Measurements from ENCODE around the gene MEA1. TPM values are rescaled to one million over a fixed set of nuclear protein-coding genes. Genes with fewer than 3 reads are reported as not detected.

Gene MEA1
- total RNA-seq, 1 donor: 47.4 TPM

DNA sequence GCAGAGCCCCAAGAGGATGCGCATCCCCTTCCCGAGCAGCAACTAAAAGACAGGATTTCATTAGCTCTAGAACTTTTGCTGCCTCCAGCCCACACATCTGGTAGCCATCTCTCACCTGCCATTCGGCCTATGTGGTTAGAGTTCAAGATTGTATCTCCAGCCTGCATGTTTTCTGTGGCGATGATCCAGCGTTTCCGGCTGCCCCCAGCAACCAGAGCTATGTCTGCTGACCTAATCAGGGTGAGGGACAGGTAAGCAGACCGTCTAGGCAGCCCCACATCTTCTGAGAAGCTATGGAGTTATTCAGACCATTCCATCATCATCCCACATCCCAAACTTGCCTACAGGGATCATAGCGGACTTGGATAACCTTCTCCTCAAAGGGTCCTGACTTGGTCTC, 42.2 kb upstream of the MEA1 start:
- no peaks in the 10 kb centered on the region for H3K27me3 ChIP-seq (ENCODE audit: insufficient read depth, low read length)
- peaks cover 12% of the 10 kb centered on the region for H3K36me3 ChIP-seq (ENCODE audit: insufficient read depth, low read length)
- H3K79me2 ChIP-seq (ENCODE audit: insufficient read depth, low read length): peaks cover 48% of the 10 kb centered on the region
- H3K27ac ChIP-seq (ENCODE audit: low read depth, low read length): no peak overlapping the region
- no peaks in the 10 kb centered on the region for H3K9me3 ChIP-seq (ENCODE audit: low read depth, low read length)
- TF ChIP-seq, protein P1, sequence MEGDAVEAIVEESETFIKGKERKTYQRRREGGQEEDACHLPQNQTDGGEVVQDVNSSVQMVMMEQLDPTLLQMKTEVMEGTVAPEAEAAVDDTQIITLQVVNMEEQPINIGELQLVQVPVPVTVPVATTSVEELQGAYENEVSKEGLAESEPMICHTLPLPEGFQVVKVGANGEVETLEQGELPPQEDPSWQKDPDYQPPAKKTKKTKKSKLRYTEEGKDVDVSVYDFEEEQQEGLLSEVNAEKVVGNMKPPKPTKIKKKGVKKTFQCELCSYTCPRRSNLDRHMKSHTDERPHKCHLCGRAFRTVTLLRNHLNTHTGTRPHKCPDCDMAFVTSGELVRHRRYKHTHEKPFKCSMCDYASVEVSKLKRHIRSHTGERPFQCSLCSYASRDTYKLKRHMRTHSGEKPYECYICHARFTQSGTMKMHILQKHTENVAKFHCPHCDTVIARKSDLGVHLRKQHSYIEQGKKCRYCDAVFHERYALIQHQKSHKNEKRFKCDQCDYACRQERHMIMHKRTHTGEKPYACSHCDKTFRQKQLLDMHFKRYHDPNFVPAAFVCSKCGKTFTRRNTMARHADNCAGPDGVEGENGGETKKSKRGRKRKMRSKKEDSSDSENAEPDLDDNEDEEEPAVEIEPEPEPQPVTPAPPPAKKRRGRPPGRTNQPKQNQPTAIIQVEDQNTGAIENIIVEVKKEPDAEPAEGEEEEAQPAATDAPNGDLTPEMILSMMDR (IDR thresholded peaks at IDR 0.05; ENCODE audit: extremely low read depth, low read depth, low read length): no peak
- H2AFZ ChIP-seq (ENCODE audit: low read length): no peak overlapping the region
- DNase-seq (ENCODE audit: insufficient read length, low spot score, missing footprints): peak; percentile 51
- no peak overlapping the region for H3K4me2 ChIP-seq (ENCODE audit: insufficient read depth, low read length)
- no peaks in the 10 kb centered on the region for H4K20me1 ChIP-seq (ENCODE audit: insufficient read depth, low read length)
- H3K4me3 ChIP-seq (ENCODE audit: insufficient read depth, low read length): no peak overlapping the region
- peaks cover 40% of the 10 kb centered on the region for H3K4me1 ChIP-seq (ENCODE audit: insufficient read depth, low read length)

DNA sequence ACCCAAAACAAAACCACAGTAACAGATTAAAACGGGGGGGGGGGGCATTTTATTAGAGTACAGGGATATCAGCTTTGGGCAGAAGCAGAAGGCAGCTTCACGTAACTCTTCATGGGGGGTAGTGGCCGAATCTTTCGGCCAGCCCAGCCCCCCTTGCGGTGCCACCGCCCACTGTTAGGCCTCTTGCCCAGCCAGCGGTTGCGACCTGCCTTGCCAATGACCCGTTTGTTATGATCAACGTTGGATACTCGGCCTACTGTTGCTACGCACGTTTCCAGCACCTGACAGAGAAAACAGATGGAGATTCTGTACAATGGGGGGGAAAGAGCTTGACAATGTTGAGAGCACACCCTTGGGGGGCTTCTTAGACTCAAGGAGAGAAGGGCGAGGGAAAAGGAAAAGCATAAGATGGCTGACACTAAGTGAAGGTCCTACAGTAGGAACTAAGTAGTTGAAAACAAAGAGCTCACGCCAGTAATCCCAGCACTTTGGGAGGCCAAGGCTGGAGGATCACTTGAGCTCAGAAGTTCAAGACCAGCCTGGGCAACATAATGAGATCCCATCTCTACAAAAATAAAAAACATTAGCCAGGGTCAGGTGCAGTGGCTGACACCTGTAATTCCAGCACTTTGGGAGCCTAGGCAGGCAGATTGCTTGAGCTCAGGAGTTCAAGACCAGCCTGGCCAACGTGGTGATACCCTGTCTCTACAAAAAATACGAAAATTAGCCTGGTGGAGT, 40.6 kb upstream of the MEA1 start:
- peak overlapping the region; percentile 97 for H3K4me2 ChIP-seq (ENCODE audit: insufficient read depth, low read length)
- no peaks in the 10 kb centered on the region for H4K20me1 ChIP-seq (ENCODE audit: insufficient read depth, low read length)
- peak overlapping the region; percentile 92 for H3K27ac ChIP-seq (ENCODE audit: low read depth, low read length)
- peaks cover 54% of the 10 kb centered on the region for H3K79me2 ChIP-seq (ENCODE audit: insufficient read depth, low read length)
- H3K4me1 ChIP-seq (ENCODE audit: insufficient read depth, low read length): peaks cover 34% of the 10 kb centered on the region
- peak overlapping the region; percentile 33 for H2AFZ ChIP-seq (ENCODE audit: low read length)
- peaks cover 22% of the 10 kb centered on the region for H3K36me3 ChIP-seq (ENCODE audit: insufficient read depth, low read length)
- H3K9me3 ChIP-seq (ENCODE audit: low read depth, low read length): no peaks in the 10 kb centered on the region
- DNase-seq (ENCODE audit: insufficient read length, low spot score, missing footprints): peak; percentile 64
- H3K4me3 ChIP-seq (ENCODE audit: insufficient read depth, low read length): peak overlapping the region; percentile 78
- H3K27me3 ChIP-seq (ENCODE audit: insufficient read depth, low read length): no peaks in the 10 kb centered on the region
- TF ChIP-seq, protein P1 (IDR thresholded peaks at IDR 0.05; ENCODE audit: extremely low read depth, low read depth, low read length): no peak

DNA sequence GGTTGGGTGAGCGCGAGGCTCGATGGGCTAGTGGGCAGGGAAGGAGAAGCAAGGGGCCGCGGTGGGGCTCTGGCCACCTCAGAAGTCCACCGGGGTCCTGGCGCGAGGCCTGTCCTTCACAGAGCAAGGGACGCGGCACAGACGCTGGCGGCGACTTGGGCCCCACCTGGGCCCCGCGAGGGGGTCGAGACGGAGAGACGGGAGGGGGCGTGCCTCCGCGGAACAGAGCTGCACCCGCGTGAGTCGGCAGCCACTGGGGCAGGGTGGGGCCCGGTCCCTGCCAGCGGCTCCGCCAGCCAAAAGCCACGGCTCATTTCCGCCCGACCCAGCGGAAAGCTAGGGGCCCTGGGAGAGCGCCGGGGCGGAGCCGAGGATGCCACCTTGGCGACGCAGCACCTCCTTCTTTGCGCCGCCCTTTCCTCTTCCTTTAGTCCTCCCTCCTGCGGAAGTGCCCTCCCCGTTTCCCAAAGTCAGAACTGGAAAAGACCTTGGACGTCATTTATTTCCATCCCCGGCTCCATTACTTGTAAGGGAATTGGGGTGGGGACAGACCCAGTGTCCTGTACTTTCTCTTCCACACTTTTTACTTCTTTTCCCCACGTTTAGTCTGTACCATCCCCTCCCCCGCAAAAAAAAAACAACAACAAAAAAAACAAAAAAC, 39.9 kb upstream of the MEA1 start, which contains the start of gene CUL7:
TSS of gene CUL7 (minus strand) at position 307 of the 661 bp plus-strand sequence. CDS start 1,063 bp downstream, outside the sequence.
- Histone ChIP-seq H3K27me3 (ENCODE audit: insufficient read depth, low read length) (no peaks in the 10 kb centered on the region), H3K27ac (ENCODE audit: low read depth, low read length) (peak within 1 kb of the TSS; percentile 92), H3K4me1 (ENCODE audit: insufficient read depth, low read length) (peaks cover 31% of the 10 kb centered on the region), H3K79me2 (ENCODE audit: insufficient read depth, low read length) (peaks cover 48% of the 10 kb centered on the region), H3K9me3 (ENCODE audit: low read depth, low read length) (no peaks in the 10 kb centered on the region), H2AFZ (ENCODE audit: low read length) (peak within 1 kb of the TSS; percentile 73), H3K4me3 (ENCODE audit: insufficient read depth, low read length) (peak within 1 kb of the TSS; percentile 78), H4K20me1 (ENCODE audit: insufficient read depth, low read length) (no peaks in the 10 kb centered on the region), H3K4me2 (ENCODE audit: insufficient read depth, low read length) (peak within 1 kb of the TSS; percentile 97), H3K36me3 (ENCODE audit: insufficient read depth, low read length) (peaks cover 28% of the 10 kb centered on the region)
- peak; percentile 100 for DNase-seq (ENCODE audit: insufficient read length, low spot score, missing footprints)
- TF ChIP-seq, protein P1 (IDR thresholded peaks at IDR 0.05; ENCODE audit: extremely low read depth, low read depth, low read length): no peak

All from osteoblast (primary cell).